GM19035 (cell line): ENCODE results near the gene LMX1B.
"Not testable (repeated sequence)": the region's sequence is repeated elsewhere in the genome, so short reads cannot be mapped to it uniquely, and the experiment has no call there.

ENCODE experiments used
- ATAC-seq: cut with Tn5 transposase; IDR thresholded peaks from one replicate; pipeline ENCODE4 v1.9.1; 2021; ENCODE audit not compliant: unreplicated experiment

LMX1B gene

GRCh38 chr9:126652140-126652582 lies 38.4 kb downstream of the LMX1B start:
- ATAC-seq = no peak

DNA sequence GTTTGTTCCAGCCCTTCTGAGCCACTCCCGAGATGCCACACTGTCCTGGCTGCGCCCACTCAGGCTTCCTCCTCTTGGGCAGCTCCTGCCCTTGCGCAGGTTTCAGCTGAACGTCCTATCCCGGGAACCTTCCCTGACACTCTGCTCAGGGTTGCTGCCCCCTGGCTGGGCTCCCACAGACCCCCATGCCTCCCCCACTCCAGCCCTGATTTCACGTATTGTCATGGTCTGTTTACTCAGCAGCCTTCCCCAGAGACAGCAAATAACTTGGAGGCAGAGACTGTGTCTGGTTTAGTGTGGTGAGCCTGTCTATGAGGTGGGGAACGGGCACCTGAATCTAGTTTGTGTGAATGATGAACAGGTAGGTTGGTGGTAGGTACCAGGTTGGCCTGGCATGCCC lies 40.4 kb downstream of the LMX1B start:
- ATAC-seq = no peak

DNA sequence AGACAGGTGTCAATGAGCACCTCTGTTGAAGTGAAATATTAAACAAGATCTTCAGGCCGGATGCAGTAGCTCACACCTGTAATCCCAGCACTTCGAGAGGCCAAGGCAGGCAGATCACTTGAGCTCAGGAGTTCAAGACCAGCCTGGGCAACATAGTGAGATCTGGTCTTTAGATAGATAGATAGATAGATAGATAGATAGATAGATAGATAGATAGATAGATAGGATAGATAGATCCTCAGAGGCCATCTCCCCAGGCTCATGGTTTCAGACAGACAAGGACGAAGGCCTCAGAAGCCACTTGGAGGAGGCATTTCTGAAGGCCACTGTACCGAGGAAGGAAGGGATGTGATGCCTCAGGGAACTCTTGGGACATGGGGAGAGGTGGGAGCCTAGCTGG lies 42.5 kb downstream of the LMX1B start:
- ATAC-seq = not testable (repeated sequence)

- ATAC-seq = no peak
Measured at GRCh38 chr9:126658201-126658825, 44.6 kb downstream of the LMX1B start.

- no peak for ATAC-seq
Measured at GRCh38 chr9:126658956-126659555, 45.3 kb downstream of the LMX1B start.

DNA sequence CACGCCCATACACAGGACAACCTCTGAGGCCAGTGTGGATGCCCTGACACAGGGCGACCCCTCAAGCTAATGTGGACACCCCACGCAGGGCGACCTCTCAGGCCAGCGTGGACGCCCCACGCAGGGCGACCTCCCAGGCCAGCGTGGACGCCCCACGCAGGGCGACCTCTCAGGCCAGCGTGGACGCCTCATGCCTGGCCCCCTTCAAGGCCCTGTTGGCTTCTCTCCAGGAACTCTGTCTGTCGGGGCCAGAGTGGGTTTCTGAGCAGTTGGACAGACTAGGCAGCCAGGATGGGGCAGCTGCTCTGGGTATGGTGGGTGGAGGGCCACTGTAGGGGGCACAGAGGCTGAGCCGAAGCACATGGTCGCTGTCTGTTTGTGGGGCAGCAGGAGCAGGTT lies 47.4 kb downstream of the LMX1B start:
- ATAC-seq = no peak

DNA sequence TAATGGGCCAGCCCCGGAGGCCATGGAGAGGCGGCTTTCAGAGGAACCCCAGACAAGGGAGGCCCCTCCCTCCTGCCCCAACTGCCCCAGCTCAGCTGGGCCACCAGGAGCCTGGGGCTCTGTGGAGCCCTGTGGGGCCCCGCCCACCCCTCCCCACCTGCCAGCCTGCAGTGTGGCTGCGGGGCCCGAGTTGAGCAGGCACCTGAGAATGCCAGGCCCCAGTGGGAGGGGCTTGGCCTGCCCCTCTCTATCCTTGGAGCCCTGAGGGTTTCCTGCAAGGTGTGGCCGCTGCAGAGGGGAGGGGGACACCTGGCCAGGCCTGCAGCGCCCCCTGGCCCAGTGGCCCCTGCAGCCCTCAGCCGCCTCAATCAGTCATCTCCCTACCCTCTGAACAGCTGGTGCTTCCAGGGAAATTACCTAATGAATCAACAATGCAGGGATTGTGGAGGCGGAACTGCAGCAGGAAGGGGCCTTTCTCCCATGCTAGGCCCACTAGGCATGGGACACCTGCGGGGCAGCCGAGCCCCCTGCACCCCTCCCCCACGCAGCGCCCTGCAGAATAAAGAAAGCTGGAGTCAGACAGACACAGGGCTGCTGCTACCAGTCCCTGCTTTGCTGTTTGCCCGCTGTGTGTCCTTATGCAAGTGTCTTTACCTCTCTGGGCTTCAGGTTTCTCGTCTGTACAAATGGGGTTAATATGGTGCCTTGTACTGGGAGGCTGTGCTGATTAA lies 48.0 kb downstream of the LMX1B start:
- ATAC-seq = no peak

DNA sequence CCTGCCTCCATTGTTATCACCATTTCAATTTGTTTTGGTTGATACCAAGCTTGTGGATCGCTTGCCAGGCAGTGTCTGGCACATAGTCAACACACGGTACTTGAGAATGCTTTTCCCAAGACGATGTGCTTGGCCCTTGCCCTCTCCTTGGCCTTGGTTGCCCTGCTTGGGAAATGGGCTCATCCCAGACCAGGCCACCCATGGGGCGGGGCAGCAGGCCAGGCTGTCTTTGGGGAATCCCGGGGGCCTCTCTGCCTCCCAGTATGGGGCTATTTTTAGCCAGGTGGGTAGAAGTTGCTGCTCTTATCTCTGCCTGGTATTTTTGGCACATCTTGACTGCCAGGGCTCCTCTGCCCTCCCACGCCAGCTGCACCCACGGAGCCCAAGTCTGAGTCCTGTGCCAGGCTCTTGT lies 49.9 kb downstream of the LMX1B start:
- no peak for ATAC-seq

- no peak for ATAC-seq
Measured at GRCh38 chr9:126664900-126665643, 51.3 kb downstream of the LMX1B start.

- no peak for ATAC-seq
Measured at GRCh38 chr9:126665644-126666035, 51.9 kb downstream of the LMX1B start.

DNA sequence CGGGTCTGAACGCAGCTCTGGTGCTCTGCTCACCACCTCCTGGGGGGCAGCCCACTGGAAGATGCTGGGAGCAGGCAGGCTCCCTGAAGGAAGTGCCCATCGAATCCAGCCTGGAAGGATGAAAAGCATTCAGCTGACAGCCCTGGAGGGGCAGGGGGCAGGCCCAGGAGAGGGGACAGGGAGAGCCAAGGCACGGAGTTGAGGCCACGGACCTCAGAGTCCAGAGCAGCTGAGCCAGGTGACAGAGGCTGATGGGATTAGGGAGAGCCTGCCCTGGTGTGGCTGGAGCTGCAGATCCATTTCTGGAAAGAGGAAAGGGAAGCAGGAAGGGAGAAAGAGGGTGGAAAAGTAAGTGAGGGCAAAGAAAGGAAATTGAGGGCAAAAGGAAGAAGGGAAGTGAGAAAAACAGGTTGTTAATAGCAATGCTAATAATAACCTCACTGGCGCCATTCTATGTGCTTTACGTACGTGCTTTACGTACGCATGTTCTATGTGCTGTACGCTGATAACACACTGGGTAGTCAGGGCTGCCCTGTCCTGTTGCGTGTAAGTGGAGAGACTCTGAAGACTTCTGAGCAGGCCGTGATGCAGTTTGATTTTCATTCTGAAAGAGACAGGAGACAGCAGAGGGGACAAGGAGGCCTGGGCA lies 52.6 kb downstream of the LMX1B start:
- no peak for ATAC-seq

DNA sequence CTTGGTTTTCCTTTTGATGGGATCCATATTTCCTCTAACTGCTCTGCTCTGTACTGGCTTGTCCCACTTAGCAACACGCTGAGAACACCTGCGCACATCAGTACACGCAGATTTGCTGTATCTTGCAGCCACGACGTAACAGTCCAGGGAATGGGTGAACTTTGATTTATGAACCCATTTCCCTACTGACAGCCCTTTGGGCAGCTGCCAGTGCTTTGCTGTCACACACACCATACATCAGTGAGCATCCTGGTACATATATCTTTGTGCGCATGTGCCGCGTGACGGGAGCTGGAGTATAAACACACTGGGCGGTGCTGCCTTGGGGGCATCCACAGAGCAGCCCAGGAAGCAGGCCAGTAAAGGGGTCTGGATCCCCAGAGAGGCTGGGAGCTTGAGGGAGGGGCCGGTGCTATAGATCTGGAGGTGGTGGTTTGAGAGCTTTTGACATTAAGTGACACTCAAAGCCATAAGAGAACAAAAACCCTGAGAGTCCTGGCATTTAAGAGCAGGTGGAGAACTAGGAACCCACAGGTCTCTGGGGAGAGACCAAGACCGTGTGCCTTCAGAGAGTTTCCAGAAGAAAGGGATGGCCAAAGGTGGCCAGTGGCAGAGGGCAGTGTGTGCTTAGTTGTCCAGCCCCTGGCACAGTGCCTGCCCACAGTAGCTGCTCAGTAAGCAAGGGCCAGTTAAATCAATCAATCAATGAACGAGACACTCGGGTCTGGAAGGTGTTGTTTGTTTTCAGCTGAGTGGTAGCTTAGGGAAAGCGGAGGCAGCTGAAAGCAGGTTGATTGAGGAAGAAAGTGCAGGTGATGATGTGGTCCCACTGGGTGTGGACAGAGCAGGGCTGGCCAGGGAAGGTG lies 53.7 kb downstream of the LMX1B start:
- no peak for ATAC-seq

DNA sequence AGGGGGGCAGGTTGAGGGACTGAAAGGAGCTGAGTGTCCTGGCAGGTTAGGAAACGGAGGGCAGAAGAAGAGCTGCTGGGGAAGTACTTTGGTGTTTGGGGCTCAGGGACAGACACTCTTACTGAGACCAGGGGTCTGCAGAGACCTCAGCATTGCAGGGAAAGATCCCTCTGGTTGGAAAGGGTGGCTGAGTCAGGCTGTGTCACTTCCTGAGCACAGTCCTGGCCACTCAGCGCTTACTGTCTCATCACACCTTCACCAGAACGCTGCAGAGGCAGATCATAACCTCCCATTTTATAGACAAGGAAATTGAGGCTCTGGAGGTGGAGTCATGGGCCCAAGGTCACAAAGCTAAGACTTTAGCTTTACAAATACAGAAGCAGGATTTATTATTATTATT lies 54.3 kb downstream of the LMX1B start:
- ATAC-seq = no peak

DNA sequence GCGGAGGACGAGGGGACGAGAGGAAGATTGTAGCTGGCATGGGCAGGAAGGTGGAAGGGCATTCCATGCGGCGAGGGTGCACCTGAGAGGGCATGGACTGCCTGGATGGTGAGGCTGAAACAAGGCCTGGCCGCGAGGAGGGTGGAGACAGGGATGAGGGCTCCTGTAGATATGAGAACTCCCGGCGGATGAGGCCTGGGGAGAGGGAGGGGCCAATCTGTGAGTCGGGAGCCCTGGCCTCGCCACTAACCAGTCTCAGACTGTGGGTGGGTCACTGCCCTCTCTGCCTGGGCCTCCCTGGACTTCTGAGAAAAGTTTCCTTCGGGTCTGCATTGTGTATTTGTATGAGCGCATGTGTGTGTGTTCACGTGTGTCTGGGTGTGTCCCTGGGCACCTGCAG lies 55.4 kb downstream of the LMX1B start:
- no peak for ATAC-seq

- no peak for ATAC-seq
Measured at GRCh38 chr9:126670270-126670669, 56.5 kb downstream of the LMX1B start.

DNA sequence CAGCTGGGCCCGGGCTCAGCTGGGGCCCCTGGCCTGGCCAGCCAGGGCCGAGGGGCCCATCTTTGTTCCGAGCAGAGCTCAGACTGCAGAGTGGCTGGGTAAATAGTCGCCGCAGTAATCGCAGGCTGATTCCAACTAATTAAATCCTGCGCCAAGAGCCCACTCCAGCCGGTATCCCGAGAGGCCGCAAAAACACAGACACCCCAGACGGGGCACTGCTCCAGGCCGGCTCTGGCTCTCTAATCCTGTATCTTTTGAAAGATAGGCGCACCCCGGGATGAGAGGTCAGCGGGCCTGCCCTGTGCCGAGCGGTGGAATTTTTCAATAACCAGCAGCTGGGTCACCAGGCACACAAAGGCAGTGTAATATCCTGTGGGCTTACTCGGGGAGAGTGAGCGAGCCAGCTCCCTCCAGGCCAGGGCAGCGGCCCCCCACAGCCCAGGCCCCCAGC lies 57.7 kb downstream of the LMX1B start:
- no peak for ATAC-seq

DNA sequence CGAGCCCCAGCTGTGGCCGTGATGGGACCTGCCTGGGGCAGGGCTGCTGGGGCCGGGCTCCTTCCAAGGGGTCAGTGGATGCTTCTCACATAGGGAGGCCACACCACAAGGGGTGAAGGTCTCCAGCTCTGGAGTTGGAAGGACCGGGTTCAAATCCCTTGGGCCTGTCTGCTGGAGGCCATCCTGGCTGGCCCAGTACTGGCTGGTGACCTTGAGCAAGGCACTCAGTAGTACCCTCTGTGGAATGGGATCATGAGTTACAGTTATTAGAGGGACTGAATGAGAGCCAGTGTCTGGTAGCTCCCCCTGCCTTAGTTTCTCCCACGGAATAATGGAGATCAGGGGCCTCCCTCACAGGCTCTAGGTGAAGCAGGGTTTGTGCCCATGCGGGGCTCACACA lies 58.3 kb downstream of the LMX1B start:
- no peak for ATAC-seq

DNA sequence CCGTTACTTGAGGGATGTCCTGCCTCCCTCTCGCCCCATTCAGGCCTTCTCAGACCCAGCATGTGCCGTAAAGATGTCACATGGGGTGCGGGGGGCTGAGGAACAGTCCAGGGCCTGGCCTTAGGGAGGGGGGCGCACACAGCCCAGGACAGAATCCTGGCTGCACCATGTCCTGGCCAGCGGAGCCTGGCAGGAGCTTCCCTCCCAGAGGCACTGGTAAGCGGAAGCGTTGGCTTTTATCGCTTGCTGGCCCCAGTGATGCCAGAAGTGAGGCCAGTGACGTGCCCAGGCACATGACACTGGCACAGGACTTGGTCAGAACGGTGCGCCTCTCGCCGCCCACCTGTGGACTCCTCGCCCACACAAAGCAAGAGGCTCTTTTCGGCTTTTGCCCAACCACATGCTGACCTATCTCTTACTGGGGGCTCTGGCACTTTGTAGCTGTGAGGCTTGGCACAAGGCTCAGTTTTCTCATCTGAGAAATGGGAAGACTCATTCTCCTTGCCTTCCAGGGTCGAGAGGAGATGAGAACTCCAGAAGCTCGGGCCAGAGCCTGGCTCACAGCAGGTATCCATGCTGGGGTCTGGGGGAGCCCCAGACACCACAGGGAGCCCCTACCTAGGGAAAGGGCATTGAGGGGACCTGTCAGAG lies 59.0 kb downstream of the LMX1B start:
- ATAC-seq = no peak

DNA sequence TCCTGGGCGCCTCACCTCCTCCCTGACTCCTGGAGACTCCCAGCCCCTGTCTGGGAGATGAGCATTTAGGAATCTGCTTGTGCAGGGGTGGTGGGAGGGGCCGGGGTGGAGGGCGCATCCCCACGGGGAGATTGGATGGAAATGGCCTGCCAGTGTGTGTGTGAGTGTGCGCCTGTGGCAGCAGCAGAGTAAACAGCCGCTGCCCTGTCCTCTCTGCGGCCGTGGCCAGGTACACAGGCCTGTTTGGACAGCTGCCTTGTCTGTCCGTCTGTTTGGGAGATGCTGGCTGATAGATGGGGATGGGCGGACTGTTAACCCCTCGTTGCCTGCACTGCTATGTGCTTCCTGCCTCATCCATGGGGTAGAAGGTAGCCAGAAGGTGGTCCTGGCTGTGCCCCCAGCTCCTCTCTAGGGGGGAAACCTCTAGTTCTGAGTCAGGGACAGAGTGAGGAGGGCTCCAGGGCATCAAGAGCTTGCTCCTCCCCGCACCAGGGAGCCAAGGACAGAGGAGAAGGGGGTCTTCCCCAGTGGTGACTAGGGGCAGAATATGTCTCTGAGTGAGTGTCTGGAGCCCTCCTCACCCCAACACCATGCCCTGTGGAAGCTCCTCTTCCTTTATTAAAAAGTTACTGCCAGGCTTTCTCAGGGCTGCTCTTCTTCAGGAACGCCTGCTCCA lies 60.1 kb downstream of the LMX1B start:
- no peak for ATAC-seq
